ENCODE data around the gene LY86. TPM values are rescaled to one million over a fixed set of nuclear protein-coding genes. Genes with fewer than 3 reads are reported as not detected.

The LY86 gene
- total and polyA plus RNA-seq, 9 of the 15 experiments (the other 6 are each of a cell fraction or from before 2014, with no cell fraction given), result 0.08 to 0.20 TPM; not detected in 7

DNA sequence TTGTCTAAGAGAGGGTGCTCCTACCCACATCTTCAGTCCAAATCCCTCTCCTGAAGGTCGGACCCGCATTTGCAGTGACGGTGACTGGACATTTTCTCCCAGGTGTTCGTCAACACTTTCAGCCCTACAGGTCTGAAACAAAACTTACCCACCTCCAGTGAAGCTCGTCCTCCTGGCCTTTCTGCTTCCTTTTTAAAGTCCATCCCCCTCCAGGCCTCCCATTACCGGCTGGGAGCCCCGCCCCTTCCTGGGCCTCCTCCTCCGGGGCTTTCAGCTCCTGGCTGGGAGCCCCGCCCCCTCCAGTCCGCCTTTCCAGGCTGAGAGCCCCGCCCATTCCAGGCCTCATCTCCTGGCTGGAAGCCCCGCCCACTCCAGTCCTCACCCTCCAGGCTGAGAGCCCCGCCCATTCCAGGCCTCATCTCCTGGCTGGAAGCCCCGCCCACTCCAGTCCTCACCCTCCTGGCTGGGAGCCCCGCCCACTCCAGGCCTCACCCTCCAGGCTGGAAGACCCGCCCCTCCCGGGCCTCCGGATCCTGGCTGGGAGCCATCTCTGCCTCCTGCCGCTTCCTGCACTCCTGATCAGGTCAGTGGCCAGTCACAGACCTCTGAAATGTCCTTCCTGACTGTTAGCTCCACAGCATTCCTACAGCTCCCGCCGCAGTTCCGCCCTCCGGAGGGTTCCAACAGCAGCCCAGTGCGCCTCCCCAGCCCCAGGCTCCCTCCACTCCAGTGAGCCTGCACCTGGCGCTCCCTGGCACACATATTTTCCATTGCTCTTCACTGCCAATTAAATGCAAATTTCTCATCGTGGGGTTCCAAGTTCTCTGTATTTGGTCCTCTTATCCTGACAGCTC is 98.5 kb downstream of the LY86 start (continued):
- TF ChIP-seq, protein P1, sequence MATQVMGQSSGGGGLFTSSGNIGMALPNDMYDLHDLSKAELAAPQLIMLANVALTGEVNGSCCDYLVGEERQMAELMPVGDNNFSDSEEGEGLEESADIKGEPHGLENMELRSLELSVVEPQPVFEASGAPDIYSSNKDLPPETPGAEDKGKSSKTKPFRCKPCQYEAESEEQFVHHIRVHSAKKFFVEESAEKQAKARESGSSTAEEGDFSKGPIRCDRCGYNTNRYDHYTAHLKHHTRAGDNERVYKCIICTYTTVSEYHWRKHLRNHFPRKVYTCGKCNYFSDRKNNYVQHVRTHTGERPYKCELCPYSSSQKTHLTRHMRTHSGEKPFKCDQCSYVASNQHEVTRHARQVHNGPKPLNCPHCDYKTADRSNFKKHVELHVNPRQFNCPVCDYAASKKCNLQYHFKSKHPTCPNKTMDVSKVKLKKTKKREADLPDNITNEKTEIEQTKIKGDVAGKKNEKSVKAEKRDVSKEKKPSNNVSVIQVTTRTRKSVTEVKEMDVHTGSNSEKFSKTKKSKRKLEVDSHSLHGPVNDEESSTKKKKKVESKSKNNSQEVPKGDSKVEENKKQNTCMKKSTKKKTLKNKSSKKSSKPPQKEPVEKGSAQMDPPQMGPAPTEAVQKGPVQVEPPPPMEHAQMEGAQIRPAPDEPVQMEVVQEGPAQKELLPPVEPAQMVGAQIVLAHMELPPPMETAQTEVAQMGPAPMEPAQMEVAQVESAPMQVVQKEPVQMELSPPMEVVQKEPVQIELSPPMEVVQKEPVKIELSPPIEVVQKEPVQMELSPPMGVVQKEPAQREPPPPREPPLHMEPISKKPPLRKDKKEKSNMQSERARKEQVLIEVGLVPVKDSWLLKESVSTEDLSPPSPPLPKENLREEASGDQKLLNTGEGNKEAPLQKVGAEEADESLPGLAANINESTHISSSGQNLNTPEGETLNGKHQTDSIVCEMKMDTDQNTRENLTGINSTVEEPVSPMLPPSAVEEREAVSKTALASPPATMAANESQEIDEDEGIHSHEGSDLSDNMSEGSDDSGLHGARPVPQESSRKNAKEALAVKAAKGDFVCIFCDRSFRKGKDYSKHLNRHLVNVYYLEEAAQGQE (IDR thresholded peaks at IDR 0.05; ENCODE audit: borderline replicate concordance), result no peak
- TF ChIP-seq, protein P1 (CRISPR knock-in tag; IDR thresholded peaks at IDR 0.05; ENCODE audit: low read depth), result 0 out of 2 replicates have a peak, but pooled peaks have one; percentile 32
- TF ChIP-seq NCOA4 (IDR thresholded peaks at IDR 0.05; ENCODE audit: partially characterized antibody), result no peak
- TF ChIP-seq HDAC8 (tag; IDR thresholded peaks at IDR 0.05), result peak; percentile 46; the same call in 1 of the 2 replicates
- TF ChIP-seq SAFB (IDR thresholded peaks at IDR 0.05; ENCODE audit: borderline replicate concordance, low read depth, low read length), result no peak
- TF ChIP-seq ZNF124 (CRISPR knock-in tag; IDR thresholded peaks at IDR 0.05), result no peak
- TF ChIP-seq ZNF23 (CRISPR knock-in tag; IDR thresholded peaks at IDR 0.05), result no peak
- TF ChIP-seq ATF7 (IDR thresholded peaks at IDR 0.05), result peak; percentile 55; the same call in 1 of the 2 replicates
- TF ChIP-seq SMARCC2 (IDR thresholded peaks at IDR 0.05; ENCODE audit: low read depth), result 0 out of 2 replicates have a peak, but pooled peaks have one; percentile 44
- 0 out of 2 replicates have a peak, but pooled peaks have one; percentile 32 for TF ChIP-seq ZNF12 (CRISPR knock-in tag; IDR thresholded peaks at IDR 0.05)
- TF ChIP-seq OTX1 (CRISPR knock-in tag; IDR thresholded peaks at IDR 0.05), result peak; percentile 49; the same call in 1 of the 2 replicates
- no peak for TF ChIP-seq KLF16 (IDR thresholded peaks at IDR 0.05)
- TF ChIP-seq CCAR2 (IDR thresholded peaks at IDR 0.05; ENCODE audit: low read depth, low read length), result no peak
- TF ChIP-seq HNRNPLL (IDR thresholded peaks at IDR 0.05; ENCODE audit: low read depth, low read length, poor library complexity, severe bottlenecking), result peak; percentile 13
- no peak for TF ChIP-seq RFX1 (IDR thresholded peaks at IDR 0.05)
- peak; percentile 84 for TF ChIP-seq HMGN3 (IDR thresholded peaks at IDR 0.05; ENCODE audit: borderline replicate concordance, extremely low read depth, insufficient read length, low read depth, low read length)
- TF ChIP-seq CSDE1 (IDR thresholded peaks at IDR 0.05), result peak in 1 of 2 experiments; percentile 24; a peak in 1 of 4 replicates
- no peak; the same call in 1 of the 2 replicates for TF ChIP-seq CXXC5 (CRISPR knock-in tag; IDR thresholded peaks at IDR 0.05)
- peak; percentile 86 for TF ChIP-seq PHF8 (IDR thresholded peaks at IDR 0.05; ENCODE audit: borderline replicate concordance, low read length)
- TF ChIP-seq ZNF174 (CRISPR knock-in tag; IDR thresholded peaks at IDR 0.05), result 0 out of 2 replicates have a peak, but pooled peaks have one; percentile 34
- no peak for TF ChIP-seq MTA2 (IDR thresholded peaks at IDR 0.05; ENCODE audit: low read depth)
